ENCODE measurements around the gene USP34. TPM values are rescaled to one million over a fixed set of nuclear protein-coding genes. Genes with fewer than 3 reads are reported as not detected.

Gene USP34
- total and polyA plus RNA-seq, 9 of the 15 experiments (the other 6 are each of a cell fraction or from before 2014, with no cell fraction given) = 19.8 to 108 (median 67.8) TPM

GRCh38 chr2:61182059-61182383 lies 288.9 kb downstream of the USP34 start:
- H4K20me1 ChIP-seq (replicated peaks; ENCODE audit: control insufficient read depth, insufficient read depth, low read length) = no peaks in the 10 kb centered on the region
- intact Hi-C loops (cut with micrococcal nuclease) (no loop called here), in situ Hi-C loops (cut with MboI) (no loop called here)
- no peak overlapping the region for H2AFZ ChIP-seq (ENCODE audit: low read depth, low read length)
- WGBS (ENCODE audit: insufficient coverage, low coverage, missing lambda C conversion rate) = 89% methylated on average over 6 of the region's 6 CpGs
- H3K4me2 ChIP-seq (ENCODE audit: insufficient read depth, low read length) = no peak overlapping the region
- peaks cover 3% of the 10 kb centered on the region for H3K9me3 ChIP-seq (replicated peaks; ENCODE audit: control insufficient read depth, insufficient read depth, low read depth, low read length)
- peaks cover 24 to 33% of the 10 kb centered on the region in 2 experiments for H3K4me1 ChIP-seq (replicated peaks in 1 of 2; ENCODE audit: control insufficient read depth in 2 of 2, insufficient read depth in 2 of 2, low read length in 2 of 2)
- peaks cover 52% of the 10 kb centered on the region for H3K79me2 ChIP-seq (ENCODE audit: control insufficient read depth, insufficient read depth, low read length)
- H3K36me3 ChIP-seq (ENCODE audit: control insufficient read depth, insufficient read depth, low read length) = peaks cover 81% of the 10 kb centered on the region
- DNase-seq (ENCODE audit: extremely low read depth in 1 of 4, low spot score in 3 of 4) (no peak), FAIRE-seq (no peak), ATAC-seq (no peak)
- no peak overlapping the region for H3K27ac ChIP-seq (ENCODE audit: extremely low read depth, low read depth, low read length)
- H3K27me3 ChIP-seq (ENCODE audit: control insufficient read depth in 2 of 2, insufficient read depth in 2 of 2, low read length in 2 of 2) = no peaks in the 10 kb centered on the region
- H3K9ac ChIP-seq (ENCODE audit: insufficient read depth in 1 of 2, low read depth in 2 of 2, low read length in 2 of 2) = no peak overlapping the region
- POLR2A ChIA-PET = no interaction called here
- H3K9me1 ChIP-seq (ENCODE audit: control insufficient read depth, insufficient read depth, low read length) = no peaks in the 10 kb centered on the region
- CTCF ChIA-PET (ENCODE audit: low intra/inter-chr PET ratio) = no interaction called here
- H3K4me3 ChIP-seq = no peak overlapping the region
- no TSS peak for BruUV-seq (replicated peaks)
- TF ChIP-seq ZNF143 (CRISPR knock-in tag; IDR thresholded peaks at IDR 0.05) (no peak), MCM7 (IDR thresholded peaks at IDR 0.05) (no peak), SRSF9 (IDR thresholded peaks at IDR 0.05; ENCODE audit: borderline replicate concordance, low read depth, low read length) (no peak), CHD7 (IDR thresholded peaks at IDR 0.05; ENCODE audit: low read depth, low read length) (no peak), CHD2 (IDR thresholded peaks at IDR 0.05; ENCODE audit: low read depth, low read length) (no peak), KLF13 (tag; IDR thresholded peaks at IDR 0.05; ENCODE audit: borderline replicate concordance, low read depth) (no peak), HSF4 (CRISPR knock-in tag; IDR thresholded peaks at IDR 0.05; ENCODE audit: borderline replicate concordance) (no peak), ZFP91 (CRISPR knock-in tag; IDR thresholded peaks at IDR 0.05) (no peak)

Data from K562 (cell line).